Measurements from ENCODE around the gene HNF1B. TPM values are rescaled to one million over a fixed set of nuclear protein-coding genes. Genes with fewer than 3 reads are reported as not detected.

The HNF1B gene
- polyA plus RNA-seq, 1 of the 3 experiments (the other 2 are of a cell fraction): not detected

DNA sequence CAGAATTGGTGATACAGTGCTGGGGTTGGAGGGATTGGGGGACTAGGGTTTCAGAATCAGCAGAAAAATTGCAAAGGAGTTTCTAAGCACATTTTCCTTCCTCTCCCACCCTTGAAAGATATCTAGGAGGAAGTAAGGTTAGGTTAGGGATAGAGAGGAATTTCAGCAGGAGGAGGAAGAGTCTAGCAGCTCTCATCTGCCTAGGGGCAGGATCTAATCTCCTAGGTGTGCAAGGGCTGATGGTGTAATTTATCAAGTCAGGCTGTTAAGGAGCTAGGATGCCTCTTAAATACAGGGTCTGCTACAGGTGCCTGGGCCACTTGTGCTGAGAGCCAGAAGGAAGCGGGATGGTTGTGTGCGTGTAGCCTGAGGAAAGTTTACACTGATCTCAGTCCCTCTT, 1.8 kb upstream of the HNF1B start:
- Histone ChIP-seq H2AFZ (ENCODE audit: low read depth) (no peak overlapping the region), H3K4me1 (ENCODE audit: control insufficient read depth in 1 of 2, insufficient read depth in 2 of 2, low read depth in 1 of 2, low read length in 1 of 2) (peaks cover 0 to 6% of the 10 kb centered on the region in 2 experiments; a peak in 2 of 4 replicates), H3K4me2 (no peak overlapping the region), H3K9ac (no peak overlapping the region), H3K36me3 (replicated peaks in 1 of 2; ENCODE audit: control insufficient read depth in 1 of 2, insufficient read depth in 2 of 2, low read length in 1 of 2) (no peaks in the 10 kb centered on the region), H3F3A (replicated peaks; ENCODE audit: insufficient read depth) (no peaks in the 10 kb centered on the region), H3K9me3 (no peaks in the 10 kb centered on the region), H4K20me1 (ENCODE audit: insufficient read depth) (no peaks in the 10 kb centered on the region), H3K9me2 (no peaks in the 10 kb centered on the region), H3K27ac (ENCODE audit: low read depth in 2 of 2, low read length in 1 of 2) (no peak overlapping the region), H3K27me3 (ENCODE audit: insufficient read depth) (peaks cover 37% of the 10 kb centered on the region), H3K79me2 (ENCODE audit: insufficient read depth) (no peaks in the 10 kb centered on the region), H3K4me3 (ENCODE audit: low read depth in 2 of 2, low read length in 1 of 2) (no peak overlapping the region)
- ChIA-PET CTCF (interaction anchor here (1.3 to 1.4 kb wide), 2 partner anchors 24 to 70 kb away, joined by 3 to 5 read pairs; no protein-coding TSS in a partner anchor), POLR2A (no interaction called here)
- 55% methylated on average over 2 of the region's 2 CpGs for WGBS (ENCODE audit: low lambda C conversion rate)
- no peak for DNase-seq
- TF ChIP-seq NFIC (IDR thresholded peaks at IDR 0.05; ENCODE audit: borderline replicate concordance) (no peak), YY1 (IDR thresholded peaks at IDR 0.05; ENCODE audit: low read depth) (no peak), SIN3A (IDR thresholded peaks at IDR 0.05; ENCODE audit: borderline replicate concordance, low read depth, low read length) (no peak), ELF1 (IDR thresholded peaks at IDR 0.05) (no peak), MEF2A (IDR thresholded peaks at IDR 0.05; ENCODE audit: borderline replicate concordance, low read depth) (no peak), SMC3 (IDR thresholded peaks at IDR 0.05; ENCODE audit: low read depth, low read length) (no peak), CHD2 (IDR thresholded peaks at IDR 0.05; ENCODE audit: low read length, partially characterized antibody) (no peak), RXRA (IDR thresholded peaks at IDR 0.05; ENCODE audit: borderline replicate concordance, low read depth) (no peak), GABPA (IDR thresholded peaks at IDR 0.05; ENCODE audit: low read depth) (no peak), GATA2 (CRISPR knock-in tag; IDR thresholded peaks at IDR 0.05) (no peak), EP300 (IDR thresholded peaks at IDR 0.05; ENCODE audit: borderline replicate concordance in 1 of 2, low read depth in 1 of 2, low read length in 1 of 2) (no peak), RFX5 (IDR thresholded peaks at IDR 0.05; ENCODE audit: low read length) (no peak), FOSL2 (IDR thresholded peaks at IDR 0.05; ENCODE audit: borderline replicate concordance, low read depth) (no peak), NRF1 (IDR thresholded peaks at IDR 0.05; ENCODE audit: low read depth, low read length) (no peak)
- TF ChIP-seq, protein P1, sequence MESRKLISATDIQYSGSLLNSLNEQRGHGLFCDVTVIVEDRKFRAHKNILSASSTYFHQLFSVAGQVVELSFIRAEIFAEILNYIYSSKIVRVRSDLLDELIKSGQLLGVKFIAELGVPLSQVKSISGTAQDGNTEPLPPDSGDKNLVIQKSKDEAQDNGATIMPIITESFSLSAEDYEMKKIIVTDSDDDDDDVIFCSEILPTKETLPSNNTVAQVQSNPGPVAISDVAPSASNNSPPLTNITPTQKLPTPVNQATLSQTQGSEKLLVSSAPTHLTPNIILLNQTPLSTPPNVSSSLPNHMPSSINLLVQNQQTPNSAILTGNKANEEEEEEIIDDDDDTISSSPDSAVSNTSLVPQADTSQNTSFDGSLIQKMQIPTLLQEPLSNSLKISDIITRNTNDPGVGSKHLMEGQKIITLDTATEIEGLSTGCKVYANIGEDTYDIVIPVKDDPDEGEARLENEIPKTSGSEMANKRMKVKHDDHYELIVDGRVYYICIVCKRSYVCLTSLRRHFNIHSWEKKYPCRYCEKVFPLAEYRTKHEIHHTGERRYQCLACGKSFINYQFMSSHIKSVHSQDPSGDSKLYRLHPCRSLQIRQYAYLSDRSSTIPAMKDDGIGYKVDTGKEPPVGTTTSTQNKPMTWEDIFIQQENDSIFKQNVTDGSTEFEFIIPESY (IDR thresholded peaks at IDR 0.05; ENCODE audit: borderline replicate concordance, low read depth): no peak
- TF ChIP-seq, protein P2, sequence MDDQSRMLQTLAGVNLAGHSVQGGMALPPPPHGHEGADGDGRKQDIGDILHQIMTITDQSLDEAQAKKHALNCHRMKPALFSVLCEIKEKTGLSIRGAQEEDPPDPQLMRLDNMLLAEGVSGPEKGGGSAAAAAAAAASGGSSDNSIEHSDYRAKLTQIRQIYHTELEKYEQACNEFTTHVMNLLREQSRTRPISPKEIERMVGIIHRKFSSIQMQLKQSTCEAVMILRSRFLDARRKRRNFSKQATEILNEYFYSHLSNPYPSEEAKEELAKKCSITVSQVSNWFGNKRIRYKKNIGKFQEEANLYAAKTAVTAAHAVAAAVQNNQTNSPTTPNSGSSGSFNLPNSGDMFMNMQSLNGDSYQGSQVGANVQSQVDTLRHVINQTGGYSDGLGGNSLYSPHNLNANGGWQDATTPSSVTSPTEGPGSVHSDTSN (IDR thresholded peaks at IDR 0.05): no peak
- TF ChIP-seq, protein P3, sequence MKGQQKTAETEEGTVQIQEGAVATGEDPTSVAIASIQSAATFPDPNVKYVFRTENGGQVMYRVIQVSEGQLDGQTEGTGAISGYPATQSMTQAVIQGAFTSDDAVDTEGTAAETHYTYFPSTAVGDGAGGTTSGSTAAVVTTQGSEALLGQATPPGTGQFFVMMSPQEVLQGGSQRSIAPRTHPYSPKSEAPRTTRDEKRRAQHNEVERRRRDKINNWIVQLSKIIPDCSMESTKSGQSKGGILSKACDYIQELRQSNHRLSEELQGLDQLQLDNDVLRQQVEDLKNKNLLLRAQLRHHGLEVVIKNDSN (IDR thresholded peaks at IDR 0.05; ENCODE audit: borderline replicate concordance, low read depth): no peak
- TF ChIP-seq, protein P4, sequence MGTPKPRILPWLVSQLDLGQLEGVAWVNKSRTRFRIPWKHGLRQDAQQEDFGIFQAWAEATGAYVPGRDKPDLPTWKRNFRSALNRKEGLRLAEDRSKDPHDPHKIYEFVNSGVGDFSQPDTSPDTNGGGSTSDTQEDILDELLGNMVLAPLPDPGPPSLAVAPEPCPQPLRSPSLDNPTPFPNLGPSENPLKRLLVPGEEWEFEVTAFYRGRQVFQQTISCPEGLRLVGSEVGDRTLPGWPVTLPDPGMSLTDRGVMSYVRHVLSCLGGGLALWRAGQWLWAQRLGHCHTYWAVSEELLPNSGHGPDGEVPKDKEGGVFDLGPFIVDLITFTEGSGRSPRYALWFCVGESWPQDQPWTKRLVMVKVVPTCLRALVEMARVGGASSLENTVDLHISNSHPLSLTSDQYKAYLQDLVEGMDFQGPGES (IDR thresholded peaks at IDR 0.05; ENCODE audit: low read depth, low read length): no peak

Data from SK-N-SH (cell line).